IMR-90 (cell line): ENCODE results near the gene HOXC12.

Experiments used
- CEBPB ChIP-seq: IDR thresholded peaks from 2 replicates; pipeline ENCODE4 v1.6.1; 2012; ENCODE audit warnings: low read depth, low read length, improper control_type of control experiment
- MAFK ChIP-seq: IDR thresholded peaks from 2 replicates; pipeline ENCODE4 v1.6.1; 2012; ENCODE audit warnings: low read depth, low read length, improper control_type of control experiment
- MAZ ChIP-seq: IDR thresholded peaks from 2 replicates; pipeline ENCODE4 v1.6.1; 2012; ENCODE audit warnings: low read depth, mild to moderate bottlenecking, low read length, improper control_type of control experiment, moderate library complexity, borderline replicate concordance
- MXI1 ChIP-seq: IDR thresholded peaks from 2 replicates; pipeline ENCODE4 v1.6.1; 2012; ENCODE audit warnings: low read depth, mild to moderate bottlenecking, low read length, moderate library complexity, borderline replicate concordance
- POLR2A ChIP-seq: IDR thresholded peaks from 2 replicates; pipeline ENCODE4 v1.6.1; 2012; ENCODE audit warnings: mild to moderate bottlenecking, low read depth, low read length
- RAD21 ChIP-seq: IDR thresholded peaks from 2 replicates; pipeline ENCODE4 v1.6.1; 2012; ENCODE audit warnings: low read length, improper control_type of control experiment
- SMC3 ChIP-seq: fragments of 150-350 bp; IDR thresholded peaks from 2 replicates; pipeline ENCODE4 v1.6.1; 2016; ENCODE audit warnings: low read depth, mild to moderate bottlenecking, antibody characterized with exemption, low read length, moderate library complexity
- TF ChIP-seq, protein P1 (sequence below): conservative IDR thresholded peaks from 2 replicates; pipeline ENCODE4 v1.5.1; 2012; ENCODE audit warnings: mild to moderate bottlenecking, low read depth, low read length, improper control_type of control experiment
- TF ChIP-seq, protein P2 (sequence below): fragments of 150-350 bp; IDR thresholded peaks from 2 replicates; pipeline ENCODE4 v1.6.1; 2017; ENCODE audit warnings: mild to moderate bottlenecking, antibody characterized with exemption, low read length, low read depth
- TF ChIP-seq, protein P3 (sequence below): fragments of 150-350 bp; IDR thresholded peaks from 2 replicates; pipeline ENCODE4 v1.6.1; 2016; ENCODE audit warnings: low read depth, mild to moderate bottlenecking, low read length, moderate library complexity, borderline replicate concordance

DNA sequence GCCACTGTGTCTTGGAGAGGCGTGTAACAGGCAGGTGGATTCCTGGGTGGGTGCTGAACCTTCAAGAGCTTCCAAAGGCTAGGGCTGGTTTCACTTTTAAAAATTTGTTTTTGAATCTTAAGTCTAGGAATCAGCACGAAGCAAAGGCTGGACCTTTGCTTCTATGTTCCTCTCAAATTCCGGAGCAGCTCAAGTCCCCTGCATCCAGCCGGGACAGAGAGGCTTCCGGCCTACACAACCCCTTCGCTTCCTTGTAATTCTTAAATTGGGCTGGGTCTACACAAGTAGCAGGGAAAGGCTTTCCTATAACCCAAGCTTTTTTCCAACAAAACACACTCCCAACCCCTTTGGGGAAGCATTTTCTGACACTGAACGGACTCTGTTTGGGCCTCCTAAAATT is 8.3 kb downstream of the HOXC12 start:
- TF ChIP-seq, protein P1, sequence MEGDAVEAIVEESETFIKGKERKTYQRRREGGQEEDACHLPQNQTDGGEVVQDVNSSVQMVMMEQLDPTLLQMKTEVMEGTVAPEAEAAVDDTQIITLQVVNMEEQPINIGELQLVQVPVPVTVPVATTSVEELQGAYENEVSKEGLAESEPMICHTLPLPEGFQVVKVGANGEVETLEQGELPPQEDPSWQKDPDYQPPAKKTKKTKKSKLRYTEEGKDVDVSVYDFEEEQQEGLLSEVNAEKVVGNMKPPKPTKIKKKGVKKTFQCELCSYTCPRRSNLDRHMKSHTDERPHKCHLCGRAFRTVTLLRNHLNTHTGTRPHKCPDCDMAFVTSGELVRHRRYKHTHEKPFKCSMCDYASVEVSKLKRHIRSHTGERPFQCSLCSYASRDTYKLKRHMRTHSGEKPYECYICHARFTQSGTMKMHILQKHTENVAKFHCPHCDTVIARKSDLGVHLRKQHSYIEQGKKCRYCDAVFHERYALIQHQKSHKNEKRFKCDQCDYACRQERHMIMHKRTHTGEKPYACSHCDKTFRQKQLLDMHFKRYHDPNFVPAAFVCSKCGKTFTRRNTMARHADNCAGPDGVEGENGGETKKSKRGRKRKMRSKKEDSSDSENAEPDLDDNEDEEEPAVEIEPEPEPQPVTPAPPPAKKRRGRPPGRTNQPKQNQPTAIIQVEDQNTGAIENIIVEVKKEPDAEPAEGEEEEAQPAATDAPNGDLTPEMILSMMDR, result no peak
- no peak for TF ChIP-seq RAD21
- no peak for TF ChIP-seq MAFK
- no peak for TF ChIP-seq POLR2A
- no peak for TF ChIP-seq MAZ
- no peak for TF ChIP-seq SMC3
- TF ChIP-seq, protein P2, sequence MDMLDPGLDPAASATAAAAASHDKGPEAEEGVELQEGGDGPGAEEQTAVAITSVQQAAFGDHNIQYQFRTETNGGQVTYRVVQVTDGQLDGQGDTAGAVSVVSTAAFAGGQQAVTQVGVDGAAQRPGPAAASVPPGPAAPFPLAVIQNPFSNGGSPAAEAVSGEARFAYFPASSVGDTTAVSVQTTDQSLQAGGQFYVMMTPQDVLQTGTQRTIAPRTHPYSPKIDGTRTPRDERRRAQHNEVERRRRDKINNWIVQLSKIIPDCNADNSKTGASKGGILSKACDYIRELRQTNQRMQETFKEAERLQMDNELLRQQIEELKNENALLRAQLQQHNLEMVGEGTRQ, result no peak
- TF ChIP-seq MXI1, result no peak
- no peak for TF ChIP-seq CEBPB
- TF ChIP-seq, protein P3, sequence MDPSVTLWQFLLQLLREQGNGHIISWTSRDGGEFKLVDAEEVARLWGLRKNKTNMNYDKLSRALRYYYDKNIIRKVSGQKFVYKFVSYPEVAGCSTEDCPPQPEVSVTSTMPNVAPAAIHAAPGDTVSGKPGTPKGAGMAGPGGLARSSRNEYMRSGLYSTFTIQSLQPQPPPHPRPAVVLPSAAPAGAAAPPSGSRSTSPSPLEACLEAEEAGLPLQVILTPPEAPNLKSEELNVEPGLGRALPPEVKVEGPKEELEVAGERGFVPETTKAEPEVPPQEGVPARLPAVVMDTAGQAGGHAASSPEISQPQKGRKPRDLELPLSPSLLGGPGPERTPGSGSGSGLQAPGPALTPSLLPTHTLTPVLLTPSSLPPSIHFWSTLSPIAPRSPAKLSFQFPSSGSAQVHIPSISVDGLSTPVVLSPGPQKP, result no peak
